GM20000 (cell line): ENCODE results near the gene GIPC2.
"Not testable (repeated sequence)": the region's sequence is repeated elsewhere in the genome, so short reads cannot be mapped to it uniquely, and the experiment has no call there.

Experiments used
- DNase-seq: peaks from one replicate; pipeline ENCODE4 v3.0.0; 2012; ENCODE audit warnings: low spot score
- CTCF ChIP-seq: IDR thresholded peaks from 2 replicates; pipeline ENCODE4 v1.5.1; 2012; ENCODE audit warnings: mild to moderate bottlenecking, control low read depth; ENCODE audit errors: extremely low read depth, missing control alignments

Gene GIPC2

GRCh38 chr1:78079580-78079979, 33.8 kb downstream of the GIPC2 start:
- no peak for DNase-seq
- TF ChIP-seq CTCF = no peak

GRCh38 chr1:78080767-78081166, 35.0 kb downstream of the GIPC2 start:
- TF ChIP-seq CTCF = no peak
- DNase-seq = no peak

- TF ChIP-seq CTCF = no peak
- DNase-seq = no peak
Measured at GRCh38 chr1:78081980-78082860, 36.5 kb downstream of the GIPC2 start.

- not testable (repeated sequence) for DNase-seq
Measured at GRCh38 chr1:78084639-78085038, 38.9 kb downstream of the GIPC2 start.

- no peak for DNase-seq
- TF ChIP-seq CTCF = no peak
Measured at GRCh38 chr1:78086697-78087096, 40.9 kb downstream of the GIPC2 start.

GRCh38 chr1:78088015-78088414, 42.2 kb downstream of the GIPC2 start:
- DNase-seq = no peak
- TF ChIP-seq CTCF = no peak

- no peak for TF ChIP-seq CTCF
Measured at GRCh38 chr1:78088486-78088885, 42.7 kb downstream of the GIPC2 start.

GRCh38 chr1:78089010-78089409, 43.2 kb downstream of the GIPC2 start:
- no peak for DNase-seq
- TF ChIP-seq CTCF = no peak

More at GRCh38 chr1:78088486-78088885, 42.7 kb downstream of the GIPC2 start:
- DNase-seq = no peak
